Measurements from ENCODE around the gene TM4SF20. TPM values are rescaled to one million over a fixed set of nuclear protein-coding genes. Genes with fewer than 3 reads are reported as not detected.

TM4SF20 gene
- total and polyA plus RNA-seq, 10 of the 15 experiments (the other 5 are each of a cell fraction or from before 2014, with no cell fraction given), result 0.04 to 0.07 TPM; not detected in 8

DNA sequence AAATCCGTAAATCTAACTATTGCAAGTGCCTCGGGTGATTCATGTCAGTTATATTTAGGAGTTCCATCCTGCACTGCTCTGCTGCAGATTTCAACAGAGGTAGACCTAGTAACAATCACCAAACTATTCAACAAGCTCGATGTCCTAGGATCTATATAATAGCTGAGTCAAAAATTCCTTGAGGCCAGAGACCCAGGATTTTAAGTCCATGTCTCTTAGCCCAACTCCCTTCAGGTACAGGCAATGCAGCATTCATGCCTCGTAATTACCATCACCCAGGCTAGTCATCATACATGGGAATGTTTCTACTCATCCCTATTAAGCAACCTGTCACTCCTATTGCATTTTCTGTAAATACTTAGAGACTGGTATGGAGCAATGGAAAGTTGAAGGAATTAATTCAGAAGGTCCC, 729 bp downstream of the TM4SF20 start:
- Histone ChIP-seq H4K20me1 (ENCODE audit: control insufficient read depth, insufficient read depth) (no peaks in the 10 kb centered on the region), H3K4me3 (no peak overlapping the region), H2AFZ (ENCODE audit: control insufficient read depth, low read depth, low read length) (no peak overlapping the region), H3K9me3 (replicated peaks; ENCODE audit: control insufficient read depth, insufficient read depth, low read length) (no peaks in the 10 kb centered on the region), H3K4me1 (ENCODE audit: control insufficient read depth, insufficient read depth, low read length) (no peaks in the 10 kb centered on the region), H3K27ac (ENCODE audit: control insufficient read depth, insufficient read depth) (no peak overlapping the region), H3K27me3 (replicated peaks in 1 of 2; ENCODE audit: control insufficient read depth in 2 of 2, insufficient read depth in 2 of 2, low read length in 1 of 2) (no peaks in the 10 kb centered on the region), H3K4me2 (ENCODE audit: control insufficient read depth, insufficient read depth) (no peak overlapping the region), H3K9ac (ENCODE audit: control insufficient read depth, insufficient read depth, low read length) (no peak overlapping the region), H3K79me2 (ENCODE audit: control insufficient read depth, insufficient read depth, low read length) (no peaks in the 10 kb centered on the region), H3K36me3 (ENCODE audit: control insufficient read depth in 2 of 2, insufficient read depth in 2 of 2, low read length in 1 of 2) (no peaks in the 10 kb centered on the region)
- CTCF ChIA-PET, result interaction anchor here (1.0 to 1.8 kb wide), 4 partner anchors 8 to 387 kb away, joined by 3 to 7 read pairs (median 3); no protein-coding TSS in a partner anchor
- no peak for ATAC-seq
- no peak for FAIRE-seq
- intact Hi-C loops (cut with micrococcal nuclease; ENCODE audit: unreplicated experiment), result no loop called here
- WGBS (ENCODE audit: insufficient coverage, insufficient replicate concordance, low lambda C conversion rate, missing lambda C conversion rate), result 36% methylated on average over 4 of the region's 4 CpGs
- RAD21 ChIA-PET (ENCODE audit: unreplicated experiment), result interaction anchor here (1.1 to 1.9 kb wide), 2 partner anchors 21 to 97 kb away, joined by 4 read pairs; no protein-coding TSS in a partner anchor
- in situ Hi-C loops (cut with MboI), result no loop called here
- no peak for DNase-seq (ENCODE audit: low read depth, low spot score)
- SMC1A ChIA-PET (ENCODE audit: uncharacterized antibody, unreplicated experiment), result interaction anchor here (0.6 to 1.2 kb wide), 3 partner anchors 8 to 28 kb away, joined by 3 to 4 read pairs (median 3); no protein-coding TSS in a partner anchor
- BruUV-seq (replicated peaks), result no TSS peak
- no peak for TF ChIP-seq RBBP5 (conservative IDR thresholded peaks at IDR 0.05)
- TF ChIP-seq, protein P1, sequence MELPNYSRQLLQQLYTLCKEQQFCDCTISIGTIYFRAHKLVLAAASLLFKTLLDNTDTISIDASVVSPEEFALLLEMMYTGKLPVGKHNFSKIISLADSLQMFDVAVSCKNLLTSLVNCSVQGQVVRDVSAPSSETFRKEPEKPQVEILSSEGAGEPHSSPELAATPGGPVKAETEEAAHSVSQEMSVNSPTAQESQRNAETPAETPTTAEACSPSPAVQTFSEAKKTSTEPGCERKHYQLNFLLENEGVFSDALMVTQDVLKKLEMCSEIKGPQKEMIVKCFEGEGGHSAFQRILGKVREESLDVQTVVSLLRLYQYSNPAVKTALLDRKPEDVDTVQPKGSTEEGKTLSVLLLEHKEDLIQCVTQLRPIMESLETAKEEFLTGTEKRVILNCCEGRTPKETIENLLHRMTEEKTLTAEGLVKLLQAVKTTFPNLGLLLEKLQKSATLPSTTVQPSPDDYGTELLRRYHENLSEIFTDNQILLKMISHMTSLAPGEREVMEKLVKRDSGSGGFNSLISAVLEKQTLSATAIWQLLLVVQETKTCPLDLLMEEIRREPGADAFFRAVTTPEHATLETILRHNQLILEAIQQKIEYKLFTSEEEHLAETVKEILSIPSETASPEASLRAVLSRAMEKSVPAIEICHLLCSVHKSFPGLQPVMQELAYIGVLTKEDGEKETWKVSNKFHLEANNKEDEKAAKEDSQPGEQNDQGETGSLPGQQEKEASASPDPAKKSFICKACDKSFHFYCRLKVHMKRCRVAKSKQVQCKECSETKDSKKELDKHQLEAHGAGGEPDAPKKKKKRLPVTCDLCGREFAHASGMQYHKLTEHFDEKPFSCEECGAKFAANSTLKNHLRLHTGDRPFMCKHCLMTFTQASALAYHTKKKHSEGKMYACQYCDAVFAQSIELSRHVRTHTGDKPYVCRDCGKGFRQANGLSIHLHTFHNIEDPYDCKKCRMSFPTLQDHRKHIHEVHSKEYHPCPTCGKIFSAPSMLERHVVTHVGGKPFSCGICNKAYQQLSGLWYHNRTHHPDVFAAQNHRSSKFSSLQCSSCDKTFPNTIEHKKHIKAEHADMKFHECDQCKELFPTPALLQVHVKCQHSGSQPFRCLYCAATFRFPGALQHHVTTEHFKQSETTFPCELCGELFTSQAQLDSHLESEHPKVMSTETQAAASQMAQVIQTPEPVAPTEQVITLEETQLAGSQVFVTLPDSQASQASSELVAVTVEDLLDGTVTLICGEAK (IDR thresholded peaks at IDR 0.05; ENCODE audit: borderline replicate concordance), result no peak
- no peak for TF ChIP-seq NFIC (IDR thresholded peaks at IDR 0.05; ENCODE audit: low read depth, low read length)
- TF ChIP-seq CBX3 (IDR thresholded peaks at IDR 0.05; ENCODE audit: borderline replicate concordance, low read depth), result no peak
- POLR2A ChIA-PET, result no interaction called here

Measured in GM12878 (cell line).